Glomerular visceral epithelial cell (primary cell): ENCODE measurements around the gene BCL2L12.

Experiments used
- DNase-seq: peaks from one replicate; pipeline ENCODE4 v3.0.0-alpha.2; 2016; ENCODE audit errors: extremely low spot score

The BCL2L12 gene

GRCh38 chr19:49664171-49665035 is 1.3 kb upstream of the BCL2L12 start:
- DNase-seq, result peak; percentile 91

GRCh38 chr19:49665036-49665350 is 740 bp upstream of the BCL2L12 start:
- no peak for DNase-seq

- DNase-seq, result no peak
Observed at GRCh38 chr19:49666120-49666444, 349 bp downstream of the BCL2L12 start.

GRCh38 chr19:49667473-49667872 is 1.7 kb downstream of the BCL2L12 start:
- no peak for DNase-seq

- no peak for DNase-seq
Observed at GRCh38 chr19:49669516-49669915, 3.8 kb downstream of the BCL2L12 start.

- DNase-seq, result peak; percentile 72
Observed at GRCh38 chr19:49672131-49672919, 6.6 kb downstream of the BCL2L12 start.

- peak; percentile 85 for DNase-seq
Observed at GRCh38 chr19:49676136-49676783, 10.5 kb downstream of the BCL2L12 start.

- DNase-seq, result peak; percentile 100
Observed at GRCh38 chr19:49676784-49677230, 11.1 kb downstream of the BCL2L12 start.

GRCh38 chr19:49677231-49677900 is 11.6 kb downstream of the BCL2L12 start, which contains the start of gene PRMT1:
TSS of gene PRMT1 (plus strand) at chr19:49677271. CDS start at chr19:49677281, 10 bp downstream.
- peak; percentile 43 for DNase-seq

GRCh38 chr19:49677901-49678674 is 12.4 kb downstream of the BCL2L12 start:
- DNase-seq, result peak; percentile 77

- DNase-seq, result no peak
Observed at GRCh38 chr19:49678985-49679770, 13.4 kb downstream of the BCL2L12 start.

GRCh38 chr19:49679771-49680413 is 14.2 kb downstream of the BCL2L12 start:
- no peak for DNase-seq

- DNase-seq, result peak; percentile 92
Observed at GRCh38 chr19:49680421-49681351, 15.0 kb downstream of the BCL2L12 start.

- DNase-seq, result no peak
Observed at GRCh38 chr19:49681830-49682229, 16.1 kb downstream of the BCL2L12 start.

GRCh38 chr19:49682274-49682673 is 16.5 kb downstream of the BCL2L12 start:
- no peak for DNase-seq

- no peak for DNase-seq
Observed at GRCh38 chr19:49683814-49684250, 18.1 kb downstream of the BCL2L12 start.

- no peak for DNase-seq
Observed at GRCh38 chr19:49684251-49684982, 18.7 kb downstream of the BCL2L12 start.
